ENCODE measurements around the gene ICOS. TPM values are rescaled to one million over a fixed set of nuclear protein-coding genes. Genes with fewer than 3 reads are reported as not detected.
"Not testable (repeated sequence)": the region's sequence is repeated elsewhere in the genome, so short reads cannot be mapped to it uniquely, and the experiment has no call there.

Gene ICOS
- total and polyA plus RNA-seq, 9 donors, result 0.05 to 0.40 (median 0.11) TPM; not detected in 4

DNA sequence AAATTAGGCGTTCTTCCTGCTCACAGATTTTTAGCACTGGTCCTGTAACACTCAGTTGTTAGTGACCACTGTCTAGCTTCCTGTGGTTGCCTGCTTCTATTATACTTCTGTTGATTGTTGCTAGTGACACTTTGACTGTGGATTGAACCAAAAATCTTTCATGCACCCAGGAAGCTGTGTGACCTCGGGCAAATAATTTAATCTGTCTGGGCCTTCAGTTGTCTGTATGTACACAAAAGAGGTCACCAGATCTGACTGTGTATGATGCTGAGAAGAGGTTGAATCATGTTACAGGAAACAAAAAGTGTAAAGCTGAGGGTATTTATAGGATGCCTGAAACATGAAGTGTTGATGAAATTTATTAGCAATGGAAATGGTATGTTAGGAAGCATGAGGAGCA, 12.7 kb downstream of the ICOS start:
- H3K27ac ChIP-seq, result no peak overlapping the region
- intact Hi-C loops (cut with DNase I), result no loop called here
- H3K36me3 ChIP-seq, result no peaks in the 10 kb centered on the region
- H3K27me3 ChIP-seq, result no peaks in the 10 kb centered on the region
- 81 to 96% (median 91%) methylated on average over 2 of the region's 2 CpGs for WGBS, 3 donors
- DNase-seq, result no peak
- TF ChIP-seq POLR2A (IDR thresholded peaks at IDR 0.05) (no peak), EP300 (IDR thresholded peaks at IDR 0.05) (no peak)
- TF ChIP-seq, protein P1, sequence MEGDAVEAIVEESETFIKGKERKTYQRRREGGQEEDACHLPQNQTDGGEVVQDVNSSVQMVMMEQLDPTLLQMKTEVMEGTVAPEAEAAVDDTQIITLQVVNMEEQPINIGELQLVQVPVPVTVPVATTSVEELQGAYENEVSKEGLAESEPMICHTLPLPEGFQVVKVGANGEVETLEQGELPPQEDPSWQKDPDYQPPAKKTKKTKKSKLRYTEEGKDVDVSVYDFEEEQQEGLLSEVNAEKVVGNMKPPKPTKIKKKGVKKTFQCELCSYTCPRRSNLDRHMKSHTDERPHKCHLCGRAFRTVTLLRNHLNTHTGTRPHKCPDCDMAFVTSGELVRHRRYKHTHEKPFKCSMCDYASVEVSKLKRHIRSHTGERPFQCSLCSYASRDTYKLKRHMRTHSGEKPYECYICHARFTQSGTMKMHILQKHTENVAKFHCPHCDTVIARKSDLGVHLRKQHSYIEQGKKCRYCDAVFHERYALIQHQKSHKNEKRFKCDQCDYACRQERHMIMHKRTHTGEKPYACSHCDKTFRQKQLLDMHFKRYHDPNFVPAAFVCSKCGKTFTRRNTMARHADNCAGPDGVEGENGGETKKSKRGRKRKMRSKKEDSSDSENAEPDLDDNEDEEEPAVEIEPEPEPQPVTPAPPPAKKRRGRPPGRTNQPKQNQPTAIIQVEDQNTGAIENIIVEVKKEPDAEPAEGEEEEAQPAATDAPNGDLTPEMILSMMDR (IDR thresholded peaks at IDR 0.05), result no peak
- H3K9me3 ChIP-seq, result no peaks in the 10 kb centered on the region
- H3K4me1 ChIP-seq (ENCODE audit: insufficient read depth), result no peaks in the 10 kb centered on the region
- no peak overlapping the region for H3K4me3 ChIP-seq

DNA sequence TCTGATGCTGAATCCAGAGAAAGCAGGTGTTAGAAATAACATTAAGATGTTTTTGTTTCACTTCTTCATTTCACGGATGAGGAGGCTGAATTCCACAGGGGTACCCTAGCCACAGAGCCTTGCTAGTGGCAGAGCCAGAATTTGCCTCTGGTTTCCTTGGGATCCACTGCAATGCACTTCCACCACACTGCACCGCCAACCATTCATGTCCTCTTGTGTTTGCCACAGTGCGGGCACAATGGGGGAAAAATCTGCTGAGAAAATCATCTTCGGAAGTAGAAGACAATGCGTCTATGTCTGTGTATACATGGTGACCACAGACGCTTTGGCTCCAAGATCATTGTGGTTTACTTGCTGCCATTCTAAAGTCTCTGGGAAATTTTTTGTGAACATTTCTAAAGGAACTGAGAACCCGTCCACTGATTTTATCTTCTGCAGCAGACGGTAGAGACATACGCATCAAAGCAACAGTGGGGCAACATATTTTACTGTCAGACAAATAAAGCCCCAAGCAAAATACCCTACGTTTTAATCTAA, 14.9 kb downstream of the ICOS start:
- TF ChIP-seq, protein P1 (IDR thresholded peaks at IDR 0.05), result no peak
- no peak for TF ChIP-seq EP300 (IDR thresholded peaks at IDR 0.05)
- no peak for TF ChIP-seq POLR2A (IDR thresholded peaks at IDR 0.05)
- WGBS, 3 donors, result 71 to 78% (median 75%) methylated on average over 10 of the region's 10 CpGs
- Histone ChIP-seq H3K9me3 (no peaks in the 10 kb centered on the region), H3K36me3 (no peaks in the 10 kb centered on the region), H3K27ac (no peak overlapping the region), H3K4me1 (ENCODE audit: insufficient read depth) (no peaks in the 10 kb centered on the region), H3K4me3 (no peak overlapping the region), H3K27me3 (no peaks in the 10 kb centered on the region)
- DNase-seq, result no peak
- intact Hi-C loops (cut with DNase I), result no loop called here

DNA sequence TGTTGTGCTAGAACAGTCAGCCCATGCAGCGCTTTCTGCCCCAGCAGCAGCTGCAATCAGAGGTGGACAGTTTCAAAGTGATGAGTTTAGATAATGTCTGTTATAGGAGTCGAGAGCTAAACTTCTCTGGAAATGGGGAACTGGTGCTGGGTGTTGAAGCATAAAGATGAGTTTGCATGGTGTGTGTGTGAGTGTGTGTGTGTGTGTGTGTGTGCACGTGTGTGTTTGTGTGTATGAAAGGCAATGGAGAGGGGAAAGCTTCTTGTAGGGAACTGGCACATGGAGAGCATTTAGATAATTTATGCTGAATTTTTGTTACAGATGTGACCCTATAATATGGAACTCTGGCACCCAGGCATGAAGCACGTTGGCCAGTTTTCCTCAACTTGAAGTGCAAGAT, 22.7 kb downstream of the ICOS start:
- WGBS, 3 donors, result 85 to 86% (median 85%) methylated on average over 4 of the region's 4 CpGs
- Histone ChIP-seq H3K27me3 (no peaks in the 10 kb centered on the region), H3K4me1 (ENCODE audit: insufficient read depth) (no peaks in the 10 kb centered on the region), H3K4me3 (no peak overlapping the region), H3K9me3 (no peaks in the 10 kb centered on the region), H3K36me3 (no peaks in the 10 kb centered on the region), H3K27ac (no peak overlapping the region)
- DNase-seq, result no peak
- TF ChIP-seq EP300 (IDR thresholded peaks at IDR 0.05), result no peak
- TF ChIP-seq POLR2A (IDR thresholded peaks at IDR 0.05), result no peak
- intact Hi-C loops (cut with DNase I), result no loop called here

GRCh38 chr2:203959672-203960071, 23.1 kb downstream of the ICOS start:
- Histone ChIP-seq H3K4me3 (no peak overlapping the region), H3K27me3 (no peaks in the 10 kb centered on the region), H3K4me1 (ENCODE audit: insufficient read depth) (no peaks in the 10 kb centered on the region), H3K9me3 (no peaks in the 10 kb centered on the region), H3K36me3 (no peaks in the 10 kb centered on the region), H3K27ac (no peak overlapping the region)
- TF ChIP-seq, protein P1 (IDR thresholded peaks at IDR 0.05), result no peak
- TF ChIP-seq POLR2A (IDR thresholded peaks at IDR 0.05), result no peak
- no peak for TF ChIP-seq EP300 (IDR thresholded peaks at IDR 0.05)
- no peak for DNase-seq
- WGBS, 3 donors, result 76 to 83% (median 80%) methylated on average over 4 of the region's 4 CpGs
- intact Hi-C loops (cut with DNase I), result no loop called here

DNA sequence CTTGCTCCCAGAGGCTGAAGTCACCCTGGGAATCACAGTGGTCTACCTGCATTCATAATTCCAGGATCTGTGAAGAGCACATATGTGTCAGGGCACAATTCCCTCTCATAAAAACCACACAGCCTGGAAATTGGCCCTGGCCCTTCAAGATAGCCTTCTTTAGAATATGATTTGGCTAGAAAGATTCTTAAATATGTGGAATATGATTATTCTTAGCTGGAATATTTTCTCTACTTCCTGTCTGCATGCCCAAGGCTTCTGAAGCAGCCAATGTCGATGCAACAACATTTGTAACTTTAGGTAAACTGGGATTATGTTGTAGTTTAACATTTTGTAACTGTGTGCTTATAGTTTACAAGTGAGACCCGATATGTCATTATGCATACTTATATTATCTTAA, 24.2 kb downstream of the ICOS start:
- H3K4me1 ChIP-seq (ENCODE audit: insufficient read depth), result no peaks in the 10 kb centered on the region
- DNase-seq, result no peak
- H3K9me3 ChIP-seq, result no peaks in the 10 kb centered on the region
- no peak for TF ChIP-seq EP300 (IDR thresholded peaks at IDR 0.05)
- TF ChIP-seq, protein P1 (IDR thresholded peaks at IDR 0.05), result no peak
- no peak for TF ChIP-seq POLR2A (IDR thresholded peaks at IDR 0.05)
- H3K27me3 ChIP-seq, result no peaks in the 10 kb centered on the region
- no peaks in the 10 kb centered on the region for H3K36me3 ChIP-seq
- no peak overlapping the region for H3K4me3 ChIP-seq
- WGBS, 3 donors, result 40 to 55% (median 54%) methylated on average over 2 of the region's 2 CpGs
- intact Hi-C loops (cut with DNase I), result no loop called here
- no peak overlapping the region for H3K27ac ChIP-seq

DNA sequence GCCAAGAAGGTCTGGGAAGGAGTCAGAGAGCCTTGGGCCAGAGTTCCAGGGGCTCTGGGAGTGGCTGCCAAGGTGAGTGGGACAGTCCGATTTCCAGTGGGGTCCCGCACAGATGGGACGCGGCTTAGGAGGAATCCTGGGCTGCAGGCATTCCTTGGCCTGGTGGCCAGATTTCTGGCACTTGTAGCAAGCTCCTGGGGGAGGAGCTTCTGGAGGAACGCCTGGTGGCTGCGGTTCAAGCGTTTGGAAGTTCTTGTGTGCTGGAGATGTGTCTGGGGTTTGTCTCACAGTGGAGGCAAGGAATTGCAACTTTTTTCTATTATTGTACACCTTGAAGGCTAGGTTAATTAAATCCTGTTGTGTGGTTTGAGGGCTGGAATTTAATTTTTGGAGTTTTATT, 28.6 kb downstream of the ICOS start:
- 69 to 71% (median 71%) methylated on average over 7 of the region's 7 CpGs for WGBS, 3 donors
- not testable (repeated sequence) for DNase-seq

More for the DNA sequence above, 28.6 kb downstream of the ICOS start:
- H3K36me3 ChIP-seq; intact Hi-C loops (cut with DNase I); H3K9me3 ChIP-seq; H3K27ac ChIP-seq; H3K27me3 ChIP-seq; H3K4me3 ChIP-seq; H3K4me1 ChIP-seq (ENCODE audit: insufficient read depth): not testable (repeated sequence)

Measured in ovary (tissue), 9 donors.